HG02623 (cell line): ENCODE results near the gene FOSL2.

Source experiments
- ATAC-seq: cut with Tn5 transposase; IDR thresholded peaks from one replicate; pipeline ENCODE4 v1.9.1; 2021; ENCODE audit warnings: moderate library complexity; ENCODE audit not compliant: unreplicated experiment

The FOSL2 gene

DNA sequence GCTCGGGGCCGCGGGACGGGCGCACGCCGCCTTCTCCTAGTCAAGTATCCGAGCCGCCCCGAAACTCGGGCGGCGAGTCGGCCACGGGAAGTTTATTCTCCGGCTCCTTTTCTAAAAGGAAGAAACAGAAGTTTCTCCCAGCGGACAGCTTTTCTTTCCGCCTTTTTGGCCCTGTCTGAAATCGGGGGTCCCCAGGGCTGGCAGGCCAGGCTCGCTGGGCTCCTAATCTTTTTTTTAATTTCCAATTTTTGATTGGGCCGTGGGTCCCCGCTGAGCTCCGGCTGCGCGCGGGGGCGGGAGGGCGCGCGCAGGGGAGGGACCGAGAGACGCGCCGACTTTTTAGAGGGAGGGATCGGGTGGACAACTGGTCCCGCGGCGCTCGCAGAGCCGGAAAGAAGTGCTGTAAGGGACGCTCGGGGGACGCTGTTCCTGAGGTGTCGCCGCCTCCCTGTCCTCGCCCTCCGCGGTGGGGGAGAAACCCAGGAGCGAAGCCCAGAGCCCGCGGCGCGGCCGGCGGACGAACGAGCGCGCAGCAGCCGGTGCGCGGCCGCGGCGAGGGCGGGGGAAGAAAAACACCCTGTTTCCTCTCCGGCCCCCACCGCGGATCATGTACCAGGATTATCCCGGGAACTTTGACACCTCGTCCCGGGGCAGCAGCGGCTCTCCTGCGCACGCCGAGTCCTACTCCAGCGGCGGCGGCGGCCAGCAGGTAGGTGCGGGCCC is 617 bp downstream of the FOSL2 start:
- no peak for ATAC-seq

DNA sequence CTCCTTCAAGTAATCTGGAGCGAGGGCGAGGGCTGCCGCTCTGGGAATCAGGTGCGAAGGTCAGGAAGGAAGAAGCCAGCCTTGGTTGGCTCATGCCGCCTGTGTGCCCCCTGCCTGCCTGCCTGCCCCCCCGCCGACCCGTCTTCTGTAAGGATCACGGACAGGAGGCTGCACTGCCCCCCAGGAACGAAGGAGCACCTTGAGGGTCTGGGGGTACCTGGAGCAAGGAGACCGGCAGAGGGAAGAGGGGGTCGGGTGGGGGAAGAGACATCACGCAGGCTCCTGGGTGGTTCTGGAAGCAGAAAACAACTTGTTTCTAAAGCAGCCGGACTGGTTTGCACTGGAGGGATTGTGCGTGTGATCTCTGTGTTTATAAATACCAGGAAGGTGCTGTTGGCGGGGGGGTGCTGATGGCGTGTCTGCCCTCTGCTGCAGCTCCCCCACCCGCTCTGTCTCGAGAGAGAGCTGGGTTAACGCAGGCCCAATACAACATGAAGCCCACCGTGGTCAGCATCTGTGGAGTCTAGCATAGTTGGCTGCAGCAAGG is 1.7 kb downstream of the FOSL2 start:
- no peak for ATAC-seq

DNA sequence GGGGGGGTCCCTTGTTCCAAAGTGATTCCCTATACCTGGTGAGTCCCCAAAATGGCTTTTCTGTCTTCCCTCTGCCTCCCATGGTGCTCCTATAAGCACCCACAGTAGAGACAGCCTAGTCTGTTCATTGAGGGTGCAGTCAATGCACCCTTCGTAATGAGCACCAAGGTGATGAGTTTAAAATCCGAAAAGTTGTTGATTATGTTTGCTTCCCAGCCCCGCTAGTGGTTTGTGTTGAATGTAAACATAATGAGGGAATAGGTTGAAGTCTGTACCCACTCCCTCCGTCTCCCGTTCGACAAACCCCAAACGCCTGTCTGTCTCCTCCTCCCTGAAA is 2.3 kb downstream of the FOSL2 start:
- no peak for ATAC-seq

DNA sequence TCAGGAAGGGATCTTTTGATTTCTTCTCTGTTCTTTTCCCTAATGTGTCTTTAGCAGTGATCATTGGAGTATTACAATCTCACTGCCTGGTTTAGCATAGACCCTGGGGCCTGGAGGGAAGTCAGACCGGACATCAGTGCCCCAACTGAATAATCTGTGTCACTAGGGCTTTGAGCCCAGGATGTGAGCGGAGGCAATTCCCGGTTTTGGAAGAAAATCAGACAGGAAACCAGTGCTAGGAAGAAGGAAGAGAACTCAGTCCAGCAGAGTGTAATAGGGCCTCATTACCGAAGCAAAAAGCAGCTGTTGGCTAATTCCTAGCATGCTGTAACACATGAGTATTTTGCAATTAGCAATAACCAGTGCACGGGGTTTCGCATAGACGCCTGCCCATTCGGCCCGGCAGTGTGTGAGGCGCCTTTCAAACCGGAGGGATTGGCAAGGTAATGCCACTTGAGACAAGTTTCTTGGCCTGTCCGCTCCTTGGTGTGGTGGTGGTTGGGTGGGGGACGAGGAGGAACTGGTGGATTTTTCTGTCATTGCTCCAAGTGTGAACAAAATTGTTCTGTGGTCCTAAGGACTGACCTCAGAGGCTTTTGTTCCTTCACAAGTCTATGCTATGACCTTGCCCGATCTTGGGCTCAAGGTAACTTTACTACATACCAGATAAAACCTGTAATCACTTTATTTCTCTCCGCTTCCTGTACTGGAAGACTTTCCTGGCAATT is 2.8 kb downstream of the FOSL2 start:
- ATAC-seq, result no peak

DNA sequence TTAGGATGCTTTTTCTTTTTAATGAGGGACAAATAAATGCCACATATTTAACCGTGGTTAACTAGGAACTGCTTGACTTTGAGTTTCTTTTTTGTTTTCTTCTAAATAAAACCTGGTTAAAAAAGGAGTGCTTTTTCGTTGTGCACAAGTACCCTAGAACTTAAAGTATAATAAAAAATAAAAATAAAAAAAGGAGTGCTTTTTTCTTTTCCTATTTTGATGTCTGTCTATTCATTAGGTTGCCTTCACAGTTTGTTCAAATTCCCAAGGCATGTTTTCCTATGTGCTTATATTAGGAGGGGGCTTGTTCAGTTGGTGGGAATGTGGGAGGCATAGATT is 4.4 kb downstream of the FOSL2 start:
- no peak for ATAC-seq

DNA sequence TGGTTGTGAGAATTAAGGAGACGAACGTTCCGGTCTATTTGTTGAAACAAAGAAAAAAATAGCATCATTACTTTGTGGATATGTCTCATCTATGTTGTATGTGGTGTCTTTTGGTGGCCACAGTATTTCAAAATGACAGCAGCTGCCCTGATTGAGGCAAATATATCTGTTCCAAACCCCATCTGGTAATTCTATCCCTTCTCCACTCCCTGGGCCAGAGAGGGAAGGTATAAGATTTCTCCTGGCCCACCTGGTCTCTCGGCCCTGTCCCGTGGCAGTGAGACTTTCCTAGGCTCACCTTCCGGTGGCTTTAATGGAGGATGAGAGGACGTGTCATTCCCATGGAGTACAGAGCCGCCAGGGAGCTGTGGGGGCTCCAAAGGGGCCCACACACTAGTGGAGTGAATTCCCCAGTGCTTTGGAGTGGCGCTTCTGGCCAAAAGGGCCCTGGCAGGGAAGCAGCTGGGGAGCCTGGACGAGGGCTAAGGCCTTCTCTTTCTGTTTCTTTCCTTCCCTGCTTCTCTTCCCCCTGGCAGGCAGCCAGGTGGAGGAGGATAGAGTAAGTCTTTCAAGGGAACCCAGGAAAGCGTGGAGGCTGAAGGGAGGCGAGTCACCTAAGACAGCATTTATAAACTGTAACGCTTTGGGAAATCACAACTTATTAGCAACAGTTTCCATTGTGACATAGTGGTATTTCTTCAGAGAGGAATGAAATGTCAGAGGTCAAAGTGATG is 5.6 kb downstream of the FOSL2 start:
- ATAC-seq, result no peak

DNA sequence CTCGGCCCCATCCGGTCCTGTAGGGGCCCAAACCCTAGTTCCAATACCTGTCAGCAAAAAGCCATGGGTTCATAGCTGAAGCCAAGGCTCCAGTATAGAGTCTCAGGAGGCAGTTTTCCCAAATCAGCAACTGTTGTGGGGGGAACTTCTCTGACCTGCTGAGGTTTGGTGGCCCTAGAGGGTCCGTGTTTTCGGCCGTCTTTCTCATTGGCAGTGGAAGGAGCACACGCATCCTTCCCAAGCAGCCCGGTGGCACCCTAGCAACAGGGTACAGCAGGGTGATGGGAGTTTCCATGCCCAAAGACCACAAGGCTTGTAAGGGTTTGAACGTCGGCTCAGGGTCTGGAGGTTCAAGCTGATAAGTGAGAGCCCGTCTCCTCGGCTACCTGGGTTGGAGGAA is 6.6 kb downstream of the FOSL2 start:
- no peak for ATAC-seq

DNA sequence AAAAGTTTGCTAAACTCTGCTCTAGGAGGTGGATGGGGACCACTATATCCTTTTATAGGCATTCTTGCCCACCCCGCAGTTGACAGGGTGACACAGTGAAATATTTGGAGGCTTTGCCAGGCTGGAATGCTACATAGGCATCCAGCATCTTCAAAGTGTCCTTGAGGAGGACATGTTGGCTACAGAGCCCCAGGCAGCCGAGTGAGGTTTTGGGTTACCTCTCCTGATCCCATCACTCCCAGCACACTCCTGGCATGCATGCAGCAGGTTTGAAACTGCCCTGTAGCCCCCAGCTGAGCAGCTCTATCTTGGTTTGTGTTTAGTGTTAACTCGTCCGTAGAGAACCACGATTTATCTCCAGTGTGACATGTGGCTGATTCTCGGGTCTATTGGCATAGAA is 7.3 kb downstream of the FOSL2 start:
- ATAC-seq, result no peak

DNA sequence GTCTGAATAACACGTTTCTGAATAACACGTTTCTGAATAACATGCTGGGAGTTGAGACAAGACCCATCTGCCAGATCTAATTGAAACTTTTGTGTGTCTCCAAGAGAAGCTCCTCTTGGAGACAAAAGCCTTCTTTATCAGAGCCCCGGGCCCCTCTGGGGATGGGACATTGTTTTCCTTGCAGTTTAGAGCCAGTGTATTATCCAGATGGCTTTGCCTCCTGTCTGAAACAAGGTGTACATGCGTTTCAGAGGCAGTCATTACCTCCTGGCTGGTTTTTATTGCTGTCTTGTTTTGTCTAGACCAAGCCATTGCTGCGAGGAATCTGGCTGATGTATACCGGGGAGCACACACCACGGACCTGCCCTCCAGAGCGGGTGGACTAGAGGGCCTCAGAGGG is 7.8 kb downstream of the FOSL2 start:
- ATAC-seq, result no peak

DNA sequence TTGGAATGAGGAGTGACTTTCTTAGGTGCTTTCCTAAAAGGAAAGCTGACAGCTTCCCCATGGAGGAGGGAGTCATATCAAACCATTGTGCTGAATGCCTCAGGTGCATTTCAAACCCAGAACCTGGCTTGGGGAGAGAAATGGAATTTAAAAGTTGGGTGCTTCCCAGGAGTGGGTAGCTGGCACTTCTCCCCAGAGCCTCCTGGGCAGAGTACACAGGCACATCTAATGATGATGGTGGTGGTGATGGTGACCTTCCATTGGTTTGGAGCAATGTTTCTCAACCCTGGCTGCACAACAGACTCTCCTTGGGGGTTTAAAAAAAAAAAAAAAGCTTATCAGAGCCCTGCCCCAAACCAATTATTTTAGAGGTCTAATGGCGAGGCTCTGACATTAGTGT is 8.3 kb downstream of the FOSL2 start:
- no peak for ATAC-seq

DNA sequence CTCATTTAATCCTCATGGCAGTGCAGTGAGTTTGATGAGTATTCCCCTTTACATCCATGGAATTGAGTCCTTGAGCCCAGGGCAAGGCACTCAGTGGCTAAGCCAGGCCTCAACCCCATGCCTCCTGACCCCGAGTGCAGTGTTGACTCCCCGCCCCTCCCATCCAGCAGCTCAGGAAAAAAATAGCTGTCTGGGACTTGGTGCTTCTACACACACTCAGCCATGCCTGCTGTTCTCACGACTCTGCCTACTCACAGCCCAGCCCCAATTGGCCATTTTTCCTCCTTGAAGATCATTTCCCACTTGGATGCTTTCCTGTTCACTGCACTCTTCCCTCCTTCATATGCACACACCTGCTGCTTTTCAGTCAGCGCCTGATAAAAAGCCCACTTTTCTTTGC is 8.8 kb downstream of the FOSL2 start:
- ATAC-seq, result no peak

DNA sequence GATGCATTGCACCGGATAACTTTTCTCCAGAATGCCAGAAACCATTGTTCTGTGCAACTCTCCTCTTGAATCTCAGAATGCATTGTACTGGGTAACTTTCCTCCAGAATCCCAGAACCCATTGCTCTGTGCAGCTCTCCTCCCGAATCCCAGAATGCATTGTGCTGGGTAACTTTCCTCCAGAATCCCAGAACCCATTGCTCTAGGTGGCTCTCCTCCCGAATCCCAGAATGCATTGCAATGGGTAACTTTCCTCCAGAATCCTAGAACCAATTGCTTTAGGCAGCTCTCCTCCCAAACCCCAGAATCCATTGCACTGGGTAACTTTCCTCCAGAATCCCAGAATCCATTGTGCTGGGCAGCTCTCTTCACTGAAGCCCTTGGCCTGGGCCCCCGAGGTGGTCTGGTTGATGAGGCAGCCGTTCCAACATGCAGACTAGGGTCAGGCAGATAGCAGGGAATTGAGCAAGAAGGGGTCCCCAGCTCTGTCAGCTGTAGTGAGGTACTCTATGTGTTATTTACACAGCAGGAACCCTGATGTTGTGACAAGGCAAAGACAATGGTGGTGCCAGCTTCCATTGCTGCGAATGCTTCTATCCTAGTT is 9.4 kb downstream of the FOSL2 start:
- no peak for ATAC-seq

DNA sequence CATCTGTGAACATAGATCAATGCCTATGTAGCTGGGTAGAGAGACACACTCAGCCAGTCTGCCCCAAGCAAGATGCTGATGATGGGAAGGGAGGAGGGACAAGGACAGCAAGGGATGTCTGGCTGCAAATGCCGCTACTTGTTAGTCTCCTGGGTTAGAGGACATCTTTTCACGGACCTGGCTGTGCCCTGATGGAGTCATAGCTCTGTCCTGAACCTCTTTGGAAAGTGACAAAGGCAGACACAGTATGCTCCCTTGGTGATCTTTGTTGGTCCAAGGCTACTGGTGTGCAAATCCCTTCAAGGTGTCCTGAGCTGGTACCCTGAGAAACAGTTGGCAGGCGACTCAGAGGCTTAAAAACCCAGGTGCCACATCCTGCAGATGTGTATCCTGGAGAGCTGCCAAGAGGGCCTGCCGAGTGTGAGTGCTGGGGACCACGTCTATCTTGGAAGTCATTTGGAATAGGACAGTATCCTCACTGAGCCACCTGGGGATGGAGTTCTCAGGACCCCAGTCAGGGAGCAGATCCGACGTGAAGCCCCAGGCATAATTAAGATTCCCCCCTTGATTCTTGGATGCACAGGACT is 10.8 kb downstream of the FOSL2 start:
- ATAC-seq, result no peak

DNA sequence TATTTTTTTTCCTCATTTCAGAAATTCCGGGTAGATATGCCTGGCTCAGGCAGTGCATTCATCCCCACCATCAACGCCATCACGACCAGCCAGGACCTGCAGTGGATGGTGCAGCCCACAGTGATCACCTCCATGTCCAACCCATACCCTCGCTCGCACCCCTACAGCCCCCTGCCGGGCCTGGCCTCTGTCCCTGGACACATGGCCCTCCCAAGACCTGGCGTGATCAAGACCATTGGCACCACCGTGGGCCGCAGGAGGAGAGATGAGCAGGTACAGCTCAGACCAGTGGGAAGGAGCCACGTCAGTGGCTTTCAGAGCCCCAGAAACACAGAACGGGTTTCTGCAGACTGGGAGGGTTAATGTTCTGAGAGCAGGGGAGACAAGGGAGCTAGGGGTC is 11.4 kb downstream of the FOSL2 start:
- no peak for ATAC-seq

DNA sequence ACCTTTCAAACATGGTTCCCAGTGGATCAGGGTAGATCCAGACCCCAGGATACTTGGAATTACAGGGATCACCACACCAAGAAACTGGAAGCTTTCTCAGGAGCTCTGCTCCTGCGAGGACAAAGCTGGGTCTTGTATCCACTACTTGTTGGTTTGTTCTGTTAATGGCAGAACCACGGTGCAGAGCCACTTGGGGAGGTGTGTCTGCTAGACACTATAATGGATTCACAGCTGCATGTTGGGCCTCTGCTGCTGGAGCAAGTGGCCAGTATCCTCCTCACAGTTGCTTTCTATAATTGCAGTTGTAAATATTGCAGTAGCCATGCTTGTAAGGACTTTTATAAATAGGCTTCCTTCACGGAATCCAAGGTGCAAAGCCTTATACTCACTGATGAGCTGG is 12.9 kb downstream of the FOSL2 start:
- no peak for ATAC-seq

DNA sequence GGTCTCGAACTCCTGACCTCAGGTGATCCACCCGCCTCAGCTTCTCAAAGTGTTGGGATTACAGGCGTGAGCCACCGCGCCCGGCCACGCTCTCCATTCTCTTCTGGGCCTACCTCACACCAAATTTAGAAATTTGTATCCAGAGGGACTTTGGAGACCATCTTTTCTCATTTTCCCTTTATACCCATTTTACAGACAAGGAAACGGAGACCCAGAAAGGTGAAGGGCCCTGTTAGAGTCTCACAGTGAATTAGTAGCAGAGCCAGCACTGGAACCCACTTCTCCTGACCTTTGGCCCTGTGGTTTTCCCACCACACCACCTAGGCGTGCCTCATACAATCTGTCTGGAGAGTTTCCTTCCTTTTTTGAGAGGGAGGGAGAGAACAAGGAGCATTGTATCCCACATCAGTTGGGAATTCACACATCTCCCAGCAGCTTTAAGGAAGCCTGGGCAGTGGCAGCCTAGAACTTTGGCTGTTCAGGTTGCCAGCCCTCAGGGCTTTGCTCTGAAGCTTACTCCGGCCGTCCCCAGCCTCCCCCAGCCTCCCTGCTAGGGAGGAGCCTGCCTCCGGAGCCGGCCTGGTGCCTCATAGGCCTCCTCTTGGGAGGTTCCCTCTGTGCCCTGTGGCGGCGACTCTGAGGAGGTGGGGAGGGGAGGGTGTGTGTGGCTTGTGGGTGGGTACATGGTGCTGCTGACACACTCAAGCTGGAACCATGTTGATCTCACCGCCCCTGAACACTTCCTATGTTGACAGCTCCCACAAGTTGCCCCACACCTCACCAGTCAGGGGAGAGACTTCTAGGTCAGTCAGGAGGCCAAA is 13.8 kb downstream of the FOSL2 start:
- ATAC-seq, result no peak

DNA sequence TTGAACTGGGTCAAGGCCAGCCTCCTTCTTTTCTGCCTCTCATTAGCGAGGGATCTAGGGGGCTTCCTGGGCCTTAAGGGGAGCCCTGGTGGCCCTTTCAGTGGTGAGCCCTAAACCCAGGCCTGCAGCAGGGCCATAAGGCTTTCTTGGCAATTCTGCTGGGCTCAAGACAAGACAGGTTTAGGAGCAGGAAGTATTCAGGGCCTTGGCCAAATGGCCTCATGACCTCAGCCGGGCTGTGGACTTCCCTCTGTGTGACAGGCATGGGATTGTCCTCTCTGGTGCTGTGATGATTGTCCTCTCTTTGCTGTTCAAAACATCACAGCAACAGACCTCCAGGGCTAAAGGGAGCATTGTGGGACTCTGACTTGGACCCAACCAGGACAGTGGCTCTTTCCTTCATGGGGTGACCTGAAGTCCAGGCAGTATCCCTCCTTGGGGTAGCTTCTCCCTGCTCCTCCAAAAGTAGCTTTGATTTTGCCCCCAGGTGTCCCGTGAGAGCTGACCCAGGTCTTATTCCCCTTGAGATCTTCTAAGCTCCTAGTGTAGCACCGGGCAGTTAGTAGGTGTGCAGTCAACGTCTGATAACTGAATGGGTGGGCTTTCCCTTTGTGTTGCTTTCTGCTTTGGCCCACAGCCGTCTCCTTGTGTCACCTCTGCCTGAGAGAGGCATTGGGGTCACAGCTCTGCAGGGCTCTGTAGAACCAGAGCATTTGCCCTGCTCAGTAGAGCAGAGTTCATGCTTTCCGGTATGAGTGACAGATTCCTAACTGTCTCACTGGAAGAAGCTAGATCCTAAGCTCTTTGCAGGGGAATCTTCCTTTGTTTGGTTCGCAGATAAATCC is 14.7 kb downstream of the FOSL2 start:
- ATAC-seq, result no peak

DNA sequence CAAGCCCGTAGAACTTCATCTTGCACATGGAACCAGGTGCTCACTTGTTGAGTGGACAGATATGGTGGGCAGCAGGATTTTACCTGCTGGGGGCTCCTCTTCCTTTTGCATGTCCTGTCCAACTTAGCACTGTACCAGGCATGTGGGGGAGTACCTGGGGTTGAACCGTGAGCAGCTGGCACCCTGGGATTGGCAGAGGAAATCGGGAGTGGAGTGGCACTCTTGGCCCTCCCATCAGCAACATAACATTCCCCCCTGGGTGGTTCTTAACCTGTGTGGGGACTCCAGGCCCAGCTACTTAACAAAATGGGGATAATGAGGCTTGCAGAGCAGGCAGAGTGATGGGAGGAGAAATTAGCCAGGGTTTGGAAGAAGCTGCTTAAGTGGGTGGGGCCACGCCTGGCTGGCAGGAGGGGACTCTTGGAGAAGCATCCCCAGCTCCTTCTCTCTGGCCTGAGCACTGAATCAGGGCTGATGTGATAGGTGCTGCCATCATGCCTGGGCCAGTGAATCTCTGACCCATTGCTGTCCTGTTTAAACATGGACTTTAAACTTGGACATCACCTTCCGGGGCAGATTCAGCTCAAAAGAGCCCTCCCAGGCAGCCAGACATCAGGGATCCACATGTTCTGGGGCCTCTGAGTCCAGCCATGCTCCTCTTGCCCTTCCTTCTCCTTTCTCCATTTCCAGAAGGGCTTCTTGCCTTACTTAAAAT is 15.5 kb downstream of the FOSL2 start:
- ATAC-seq, result no peak
